SK-N-MC (cell line): ENCODE measurements around the gene TPRA1.

Source experiments
- DNase-seq: peaks from one replicate; pipeline ENCODE4 v3.0.0-alpha.2; 2011; ENCODE audit warnings: low read depth, low spot score
- H3K27ac ChIP-seq: fragments of 200-600 bp; sonication (generic); 2 replicates; pipeline ENCODE4 v1.5.1; 2016; ENCODE audit warnings: mixed run types
- H3K36me3 ChIP-seq: fragments of 200-600 bp; sonication (generic); 2 replicates; pipeline ENCODE4 v1.6.1; 2017; ENCODE audit warnings: antibody characterized with exemption, low read length, mixed read lengths; ENCODE audit not compliant: insufficient read depth
- H3K4me3 ChIP-seq: fragments of 200-600 bp; sonication (generic); 2 replicates; pipeline ENCODE4 v1.5.1; 2016
- H3K9ac ChIP-seq: fragments of 200-600 bp; sonication (generic); 2 replicates; pipeline ENCODE4 v1.8.0; 2017; ENCODE audit warnings: mixed run types, mixed read lengths; ENCODE audit not compliant: insufficient read length
- H3K9me3 ChIP-seq: fragments of 200-600 bp; sonication (generic); 2 replicates; pipeline ENCODE4 v1.6.1; 2017; ENCODE audit warnings: low read depth, mild to moderate bottlenecking, antibody characterized with exemption, low read length, moderate library complexity, mixed read lengths
- EZH2 ChIP-seq: fragments of 200-600 bp; sonication (generic); IDR thresholded peaks from one replicate; pipeline ENCODE4 v1.6.1; 2017; ENCODE audit warnings: antibody characterized with exemption
- FOXP2 ChIP-seq: optimal IDR thresholded peaks from 2 replicates; pipeline ENCODE3; 2011; ENCODE audit warnings: mild to moderate bottlenecking, moderate library complexity; ENCODE audit not compliant: insufficient read depth; ENCODE audit errors: extremely low read length, control extremely low read depth
- POLR2AphosphoS5 ChIP-seq: IDR thresholded peaks from 2 replicates; pipeline ENCODE4 v1.6.1; 2012; ENCODE audit warnings: mild to moderate bottlenecking, low read depth, low read length, borderline replicate concordance

TPRA1 gene

DNA sequence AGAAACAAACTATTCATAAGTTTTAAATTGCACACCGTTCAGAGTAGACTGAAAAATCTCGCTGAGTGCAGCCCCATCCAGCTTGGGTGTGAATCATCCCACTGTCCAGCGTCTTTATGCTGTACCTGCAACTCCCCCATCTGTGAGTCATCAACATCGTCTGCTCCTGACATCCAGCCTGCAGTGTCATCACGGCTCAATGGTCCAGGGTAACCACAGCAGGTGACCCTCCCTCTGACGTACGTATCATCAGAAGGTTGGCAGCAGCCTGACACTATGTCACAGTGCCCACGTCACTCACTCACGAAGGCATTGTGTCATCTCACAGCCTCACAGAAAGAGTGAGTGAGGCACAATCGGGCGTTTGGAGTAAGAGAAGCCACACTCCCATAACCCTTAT, 65.2 kb downstream of the TPRA1 start:
- Histone ChIP-seq H3K4me3 (no peak overlapping the region), H3K9me3 (no peaks in the 10 kb centered on the region; the same call in 1 of the 2 replicates), H3K27ac (no peak overlapping the region), H3K36me3 (no peaks in the 10 kb centered on the region), H3K9ac (no peak overlapping the region)
- no peak for TF ChIP-seq EZH2
- TF ChIP-seq POLR2AphosphoS5, result no peak
- no peak for TF ChIP-seq FOXP2
- no peak for DNase-seq

DNA sequence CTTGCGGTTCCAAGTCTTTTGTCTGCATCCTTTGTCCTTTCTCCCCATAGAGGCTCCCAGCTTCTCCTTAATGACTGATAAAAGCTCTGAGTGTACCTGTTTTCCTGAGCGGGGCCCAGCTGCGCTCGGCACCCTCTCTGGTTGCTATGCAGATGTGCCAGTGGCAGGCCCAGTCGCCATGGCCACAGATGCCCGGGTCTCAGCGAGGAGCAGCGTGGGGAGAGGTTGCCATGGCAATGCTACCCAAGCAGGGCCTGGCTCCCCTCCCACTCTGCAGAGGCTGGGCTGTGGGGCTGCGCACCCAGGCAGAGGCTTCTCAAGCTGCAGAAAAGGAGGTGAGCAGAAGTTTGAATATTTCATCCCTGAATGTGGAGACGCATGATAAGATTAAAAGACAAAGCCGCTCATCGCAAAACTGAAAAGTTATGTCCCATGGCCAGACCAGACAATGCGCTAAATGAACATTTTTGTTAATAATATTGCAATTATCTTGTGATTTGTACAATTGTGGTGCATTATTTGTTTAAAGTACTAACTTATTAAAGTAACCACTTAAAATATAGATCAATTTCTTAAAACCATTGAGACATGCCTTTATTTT, 66.1 kb downstream of the TPRA1 start:
- DNase-seq, result no peak
- no peak overlapping the region for H3K27ac ChIP-seq

More for the DNA sequence above, 66.1 kb downstream of the TPRA1 start:
- no peaks in the 10 kb centered on the region for H3K36me3 ChIP-seq
- no peak overlapping the region for H3K9ac ChIP-seq
- no peak for TF ChIP-seq FOXP2
- H3K4me3 ChIP-seq, result no peak overlapping the region
- no peaks in the 10 kb centered on the region; the same call in 1 of the 2 replicates for H3K9me3 ChIP-seq
